ENCODE measurements around the gene COMMD4.

GRCh38 chr15:75367913-75368688 lies 32.2 kb downstream of the COMMD4 start, which contains the start of gene MAN2C1:
- TF ChIP-seq EZH2phosphoT487 (IDR thresholded peaks at IDR 0.05; ENCODE audit: borderline replicate concordance, low read depth, low read length) (no peak), CTCF (conservative IDR thresholded peaks at IDR 0.05; ENCODE audit: low read length) (peak; percentile 89)

Data from OCI-LY7 (cell line).